ENCODE data around the gene ESYT1.
"Not testable (repeated sequence)": the region's sequence is repeated elsewhere in the genome, so short reads cannot be mapped to it uniquely, and the experiment has no call there.

ESYT1 gene

DNA sequence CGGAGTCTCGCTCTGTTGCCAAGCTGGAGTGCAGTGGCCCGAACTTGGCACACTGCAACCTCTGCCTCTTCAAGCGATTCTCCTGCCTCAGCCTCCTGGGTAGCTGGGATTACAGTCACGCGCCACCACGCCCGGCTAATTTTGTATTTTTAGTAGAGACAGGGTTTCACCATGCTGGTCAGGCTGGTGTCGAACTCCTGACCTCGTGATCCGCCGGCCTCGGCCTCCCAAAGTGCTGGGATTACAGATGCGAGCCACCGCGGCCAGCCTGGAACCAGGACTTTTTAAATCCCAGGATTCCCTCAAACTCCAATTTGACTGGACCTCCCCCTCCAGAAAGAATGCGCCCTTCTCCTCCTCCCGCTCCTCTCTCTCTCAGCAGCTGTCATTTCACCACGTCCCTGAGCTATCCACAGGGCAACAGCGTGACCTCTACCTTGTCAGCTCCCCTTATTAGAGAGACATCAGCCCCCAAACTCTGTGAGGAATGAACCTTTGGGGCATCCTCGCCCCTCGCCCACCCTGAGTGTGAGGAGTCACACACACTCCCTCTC, 2.0 kb downstream of the ESYT1 start:
- FAIRE-seq: no peak

DNA sequence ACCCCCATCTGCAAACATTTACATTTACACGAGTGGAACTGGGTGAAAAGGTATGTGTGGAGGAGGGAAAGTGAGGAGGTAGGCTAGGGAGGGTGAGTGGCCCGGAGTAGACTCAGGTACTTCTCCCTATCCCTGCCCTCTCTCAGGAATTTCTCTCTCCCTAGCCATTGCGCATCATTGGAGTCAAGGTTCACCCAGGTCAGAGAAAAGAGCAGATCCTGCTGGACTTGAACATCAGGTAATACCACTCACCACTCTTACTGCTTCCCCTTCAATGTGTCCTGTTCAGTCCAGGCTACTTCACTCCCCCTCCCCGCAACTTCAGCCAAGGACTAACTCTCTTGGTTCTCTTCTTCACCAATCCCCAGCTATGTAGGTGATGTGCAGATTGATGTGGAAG, 2.8 kb downstream of the ESYT1 start:
- FAIRE-seq: no peak

DNA sequence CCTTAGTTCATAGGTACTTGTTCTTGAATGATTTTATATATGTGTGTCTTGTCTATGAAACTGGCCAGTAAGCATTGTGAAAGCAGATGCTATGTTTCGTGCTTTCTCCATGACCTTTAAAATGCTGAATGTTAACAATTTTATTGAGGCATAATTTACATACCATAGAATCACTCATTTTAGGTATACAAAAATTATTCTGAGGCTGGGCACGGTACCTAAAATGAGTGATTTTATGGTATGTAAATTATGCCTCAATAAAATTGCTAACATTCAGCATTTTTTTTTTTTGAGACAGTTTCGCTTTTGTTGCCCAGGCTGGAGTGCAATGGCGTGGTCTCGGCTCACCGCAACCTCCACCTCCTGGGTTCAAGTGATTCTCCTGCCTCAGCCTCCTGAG, 6.8 kb downstream of the ESYT1 start:
- FAIRE-seq: no peak

DNA sequence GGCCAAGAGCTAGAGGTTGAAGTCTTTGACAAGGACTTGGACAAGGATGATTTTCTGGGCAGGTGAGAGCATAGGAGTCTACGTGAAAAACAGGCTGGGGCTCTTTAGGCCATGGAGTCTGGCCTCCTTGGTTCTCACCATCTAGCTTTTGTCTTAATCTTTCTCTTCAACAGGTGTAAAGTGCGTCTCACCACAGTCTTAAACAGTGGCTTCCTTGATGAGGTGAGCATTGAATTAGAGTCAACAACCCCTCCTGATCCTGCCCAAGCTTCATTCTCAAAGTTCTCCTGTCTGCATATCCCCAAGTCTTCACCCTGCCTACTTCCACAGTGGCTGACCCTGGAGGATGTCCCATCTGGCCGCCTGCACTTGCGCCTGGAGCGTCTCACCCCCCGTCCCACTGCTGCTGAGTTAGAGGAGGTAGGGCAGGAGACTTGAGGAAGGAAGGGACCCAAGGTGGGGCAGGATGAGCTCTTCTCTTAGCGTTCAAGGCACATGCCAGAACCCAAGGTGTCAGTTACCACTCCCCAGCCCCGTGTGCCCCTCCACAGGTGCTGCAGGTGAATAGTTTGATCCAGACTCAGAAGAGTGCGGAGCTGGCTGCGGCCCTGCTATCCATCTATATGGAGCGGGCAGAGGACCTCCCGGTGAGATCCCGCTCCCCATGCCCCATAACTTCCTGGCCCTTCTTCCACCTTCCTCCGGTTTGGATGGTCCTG, 9.9 kb downstream of the ESYT1 start:
- FAIRE-seq: no peak

DNA sequence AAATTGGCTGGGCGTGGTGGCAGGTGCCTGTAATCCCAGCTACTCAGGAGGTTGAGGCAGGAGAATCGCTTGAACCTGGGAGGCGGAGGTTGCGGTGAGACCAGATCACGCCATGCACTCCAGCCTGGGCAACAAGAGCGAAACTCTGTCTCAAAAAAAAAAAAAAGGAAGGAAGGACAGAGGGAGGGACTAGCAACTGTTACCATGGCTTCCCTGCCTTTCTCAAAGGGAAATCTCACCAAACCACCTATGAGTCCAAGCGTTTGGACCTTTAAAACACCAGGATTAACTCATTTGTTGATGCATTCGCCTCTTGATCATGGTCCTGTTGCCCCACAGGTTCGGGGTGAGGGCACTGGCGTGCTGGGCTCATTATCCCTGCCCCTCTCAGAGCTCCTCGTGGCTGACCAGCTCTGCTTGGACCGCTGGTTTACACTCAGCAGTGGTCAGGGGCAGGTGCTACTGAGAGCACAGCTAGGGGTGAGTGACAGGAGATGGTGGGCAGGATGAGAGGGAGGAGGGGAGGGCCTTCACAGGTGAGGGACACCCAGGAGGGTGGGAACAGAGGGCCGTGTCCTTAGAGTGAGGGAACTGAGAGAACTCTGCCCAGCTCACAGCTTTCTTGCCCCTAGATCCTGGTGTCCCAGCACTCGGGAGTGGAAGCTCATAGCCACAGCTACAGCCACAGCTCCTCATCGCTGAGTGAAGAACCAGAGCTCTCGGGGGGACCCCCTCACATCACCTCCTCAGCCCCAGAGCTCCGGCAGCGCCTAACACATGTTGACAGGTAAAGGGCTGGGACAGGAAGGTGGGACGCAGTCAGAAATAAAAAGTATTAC, 14.1 kb downstream of the ESYT1 start:
- no peak for FAIRE-seq

DNA sequence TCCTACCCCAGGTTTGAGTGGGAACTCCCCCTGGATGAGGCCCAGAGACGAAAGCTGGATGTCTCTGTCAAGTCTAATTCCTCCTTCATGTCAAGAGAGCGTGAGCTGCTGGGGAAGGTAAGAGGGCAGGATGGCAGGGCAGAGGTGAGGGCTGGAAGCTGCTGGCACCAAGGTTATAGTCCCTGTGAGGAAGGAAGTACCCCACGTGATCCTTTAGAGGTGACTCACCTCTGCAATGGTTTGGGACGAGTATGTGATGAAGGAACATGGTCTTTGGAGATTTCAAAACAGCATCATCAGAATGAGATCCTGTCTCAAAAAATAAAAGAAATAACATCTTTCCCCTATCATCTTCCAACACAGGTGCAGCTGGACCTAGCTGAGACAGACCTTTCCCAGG, 15.2 kb downstream of the ESYT1 start:
- FAIRE-seq: no peak

DNA sequence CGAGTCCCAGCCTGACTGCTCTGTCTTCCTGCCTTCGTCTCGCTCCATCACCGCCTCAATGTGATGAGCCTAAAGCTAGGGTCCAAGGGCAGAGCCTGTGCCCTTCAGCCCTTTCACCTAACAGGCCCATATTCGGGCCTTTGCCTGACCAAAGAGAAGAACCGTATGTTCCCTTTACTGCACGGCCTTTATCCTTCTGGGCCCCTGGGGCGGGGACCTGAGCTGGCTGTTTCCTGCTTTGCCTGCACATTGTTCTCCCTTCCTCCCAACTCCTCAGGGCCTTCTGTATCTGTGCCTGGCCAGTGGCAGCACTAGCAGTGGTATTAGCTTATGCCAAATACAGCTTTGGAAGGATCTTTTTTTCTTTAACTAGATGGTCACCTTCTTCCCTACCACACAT, 15.8 kb downstream of the ESYT1 start:
- no peak for FAIRE-seq

DNA sequence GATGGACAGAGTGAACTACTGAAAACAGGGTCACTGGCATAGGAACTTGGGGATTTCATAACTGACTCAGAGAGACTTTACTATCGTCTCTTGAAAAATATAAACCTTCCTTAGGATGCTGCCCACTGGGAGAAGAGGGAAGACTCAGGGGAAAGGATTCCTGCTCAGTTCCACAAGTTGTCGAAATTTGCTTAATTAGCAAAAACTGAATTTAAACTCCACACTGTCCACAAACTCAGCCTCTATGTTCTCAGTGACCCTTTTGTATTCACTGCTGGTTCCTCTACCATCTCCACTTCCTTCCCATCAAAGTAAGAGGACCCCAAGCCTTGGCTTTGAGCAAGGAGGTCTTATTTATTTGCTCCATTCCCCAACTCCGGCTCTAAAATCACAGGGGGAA, 17.1 kb downstream of the ESYT1 start:
- FAIRE-seq: no peak

DNA sequence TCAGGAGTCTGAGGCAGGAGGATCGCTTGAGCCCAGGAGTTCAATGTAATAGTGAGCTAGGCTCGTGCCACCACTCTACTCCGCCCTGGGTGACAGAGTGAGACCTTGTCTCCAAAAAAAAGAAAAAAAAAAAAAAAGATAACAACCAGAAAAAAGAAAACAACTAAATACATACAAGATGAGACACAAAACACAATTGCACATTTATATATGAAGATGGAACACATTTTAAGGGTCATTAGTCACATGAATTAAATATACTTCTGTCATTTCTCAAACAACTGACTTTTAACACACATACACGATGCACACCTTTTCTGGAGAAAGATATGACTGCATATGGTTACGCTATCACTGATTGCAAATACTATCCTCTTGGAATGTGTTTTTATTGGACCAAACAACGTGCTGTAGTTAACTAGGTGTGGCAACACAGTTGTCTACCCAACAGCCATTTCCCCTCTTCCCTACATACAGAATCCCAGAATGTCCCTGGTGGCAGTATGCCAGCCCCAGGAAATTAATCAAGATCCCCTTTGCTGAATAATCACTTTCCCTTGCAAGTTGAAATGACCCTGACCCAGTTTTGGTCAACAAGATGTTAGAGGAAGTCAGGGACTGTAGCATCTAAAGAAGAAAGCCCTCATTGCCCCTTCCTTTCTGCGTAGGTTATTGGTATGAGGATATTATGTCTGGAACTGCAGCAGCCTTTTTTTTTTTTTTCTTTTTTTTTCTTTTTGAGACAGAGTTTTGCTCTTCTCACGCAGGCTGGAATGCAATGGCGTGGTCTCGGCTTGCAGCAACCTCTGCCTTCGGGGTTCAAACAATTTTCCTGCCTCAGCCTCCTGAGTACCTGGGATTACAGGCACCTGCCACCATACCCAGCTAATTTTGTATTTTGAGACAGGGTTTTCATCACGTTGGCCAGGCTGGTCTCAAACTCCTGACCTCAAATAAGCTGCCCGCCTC, 18.7 kb downstream of the ESYT1 start:
- FAIRE-seq: peak; percentile 70

DNA sequence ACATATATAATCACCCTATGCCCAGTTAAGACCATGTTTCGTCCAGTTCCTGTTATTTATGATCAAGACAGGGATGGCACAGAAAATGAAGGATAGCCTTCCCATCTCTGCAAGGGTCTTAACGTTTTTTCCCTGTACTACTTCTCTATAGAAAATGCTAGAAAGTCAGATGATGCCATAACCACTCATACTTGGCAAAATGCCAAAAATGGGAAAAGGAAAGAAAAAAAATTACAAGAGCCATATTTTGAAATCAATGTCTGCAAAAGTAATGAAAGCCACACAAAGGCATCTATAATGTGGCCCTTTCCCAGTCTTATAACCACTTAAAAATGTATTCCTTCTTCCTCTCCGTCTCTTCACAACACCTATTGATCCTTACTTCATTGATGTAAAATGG, 22.5 kb downstream of the ESYT1 start:
- no peak for FAIRE-seq

DNA sequence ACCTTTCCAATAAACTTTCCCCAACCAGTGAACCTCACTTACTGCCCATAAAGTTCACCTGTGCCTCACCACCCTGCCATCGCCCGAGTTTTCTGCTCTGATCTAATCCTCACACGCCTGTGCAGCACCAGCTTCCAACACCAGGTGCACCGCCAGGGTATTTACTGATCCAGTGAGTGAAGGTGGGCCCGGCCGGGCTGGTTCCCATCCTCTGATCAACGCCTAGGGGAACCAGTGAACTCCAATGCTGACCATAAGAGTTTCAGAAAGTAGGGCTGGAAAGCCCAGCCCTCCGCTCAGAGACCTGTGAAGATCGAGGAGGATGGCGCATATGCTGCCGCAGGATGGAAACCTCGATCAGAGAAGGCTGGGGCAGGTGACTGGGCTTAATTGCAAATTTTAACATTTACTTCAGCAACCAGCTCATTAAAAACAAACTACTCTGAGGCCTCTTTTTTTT, 23.6 kb downstream of the ESYT1 start:
- no peak for FAIRE-seq

DNA sequence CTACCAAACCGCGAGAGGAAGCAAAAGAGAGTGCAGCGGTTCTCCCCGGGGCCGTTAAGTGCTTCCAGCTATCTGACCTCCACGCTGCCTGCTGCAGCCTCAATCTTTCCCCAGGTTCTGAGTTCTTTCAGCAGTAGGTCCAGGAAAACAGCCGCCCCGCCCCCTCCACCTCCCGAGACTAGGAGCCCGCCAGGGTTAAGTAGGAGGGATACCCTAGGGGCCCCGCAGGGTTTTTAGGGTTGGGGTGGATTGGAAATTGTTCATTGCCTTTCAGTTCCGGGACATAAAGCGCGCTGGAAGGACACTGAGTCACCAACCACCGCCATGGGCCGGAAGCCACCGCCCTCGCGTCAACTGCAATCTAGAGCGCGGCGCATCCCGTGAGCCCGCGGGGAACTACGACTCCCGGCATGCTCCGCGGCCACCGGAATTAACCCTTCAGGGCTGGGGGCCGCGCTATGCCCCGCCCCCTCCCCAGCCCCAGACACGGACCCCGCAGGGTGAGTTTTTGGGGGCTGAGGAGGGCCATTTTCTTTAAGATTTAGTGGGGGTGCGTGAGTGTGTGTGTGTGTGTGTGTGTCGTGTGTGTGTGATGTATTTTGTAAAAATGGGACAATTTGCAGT, 24.2 kb downstream of the ESYT1 start, which contains the start of gene MYL6B:
MYL6B (plus strand) TSS at position 456 of the 624 bp plus-strand sequence. CDS start 1,332 bp downstream, outside the sequence.
- FAIRE-seq: no peak

DNA sequence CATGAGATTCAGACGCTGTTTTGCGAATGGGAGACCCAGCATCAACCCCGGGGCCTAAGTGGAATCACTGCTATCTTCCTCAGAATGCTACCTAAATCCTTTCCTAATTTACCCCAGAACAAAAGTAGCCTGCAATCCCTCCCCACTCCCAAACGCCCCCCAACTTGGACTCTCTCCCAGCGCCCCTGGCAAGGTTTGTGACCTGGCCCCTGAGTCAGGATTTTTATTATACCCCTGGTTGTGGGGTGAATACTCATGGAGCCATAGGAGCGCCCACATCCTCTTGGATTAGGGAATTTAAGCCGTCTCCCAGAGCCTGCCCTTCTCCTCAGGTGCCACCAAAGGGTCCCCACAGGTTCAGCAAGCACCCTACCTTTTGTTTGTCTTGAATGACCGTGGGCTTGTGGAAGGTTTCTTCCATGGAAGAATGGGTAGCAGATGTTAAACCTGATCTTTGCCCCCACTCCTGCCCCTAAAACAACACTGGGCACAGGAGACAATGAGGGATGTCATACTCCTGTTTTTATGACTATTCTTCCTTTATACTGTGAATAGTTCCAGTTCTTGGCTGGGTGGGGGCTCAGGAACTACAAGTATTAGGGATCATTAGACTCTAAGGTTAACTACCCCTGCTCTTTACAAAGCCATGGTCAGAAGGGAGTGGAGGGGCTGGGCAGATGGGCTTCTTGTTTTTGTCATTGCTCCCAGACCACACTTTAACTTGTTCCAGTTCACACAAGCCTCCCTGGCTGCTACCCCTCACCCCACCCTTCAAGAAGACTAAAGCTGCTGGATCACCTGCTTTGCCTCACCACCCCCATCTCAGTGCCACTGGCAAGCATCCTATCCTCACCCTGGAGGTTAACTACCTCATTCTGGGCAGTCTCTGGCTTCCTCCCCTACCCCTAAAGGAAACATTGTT, 24.9 kb downstream of the ESYT1 start:
- no peak for FAIRE-seq

DNA sequence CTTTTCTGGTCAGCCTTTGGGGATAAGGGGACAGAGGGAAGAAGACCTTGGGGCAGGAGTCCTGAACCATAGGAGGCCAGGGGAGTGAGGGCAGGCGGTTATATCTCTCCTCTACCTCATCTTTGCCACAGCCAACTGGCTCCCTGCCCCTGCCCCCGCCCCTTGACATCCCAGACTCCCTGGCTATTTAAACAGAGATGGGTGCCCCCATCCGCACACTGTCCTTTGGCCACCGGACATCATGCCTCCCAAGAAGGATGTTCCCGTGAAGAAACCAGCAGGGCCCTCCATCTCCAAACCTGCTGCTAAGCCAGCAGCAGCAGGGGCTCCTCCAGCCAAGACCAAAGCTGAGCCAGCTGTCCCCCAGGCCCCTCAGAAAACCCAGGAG, 25.6 kb downstream of the ESYT1 start:
- FAIRE-seq: no peak

DNA sequence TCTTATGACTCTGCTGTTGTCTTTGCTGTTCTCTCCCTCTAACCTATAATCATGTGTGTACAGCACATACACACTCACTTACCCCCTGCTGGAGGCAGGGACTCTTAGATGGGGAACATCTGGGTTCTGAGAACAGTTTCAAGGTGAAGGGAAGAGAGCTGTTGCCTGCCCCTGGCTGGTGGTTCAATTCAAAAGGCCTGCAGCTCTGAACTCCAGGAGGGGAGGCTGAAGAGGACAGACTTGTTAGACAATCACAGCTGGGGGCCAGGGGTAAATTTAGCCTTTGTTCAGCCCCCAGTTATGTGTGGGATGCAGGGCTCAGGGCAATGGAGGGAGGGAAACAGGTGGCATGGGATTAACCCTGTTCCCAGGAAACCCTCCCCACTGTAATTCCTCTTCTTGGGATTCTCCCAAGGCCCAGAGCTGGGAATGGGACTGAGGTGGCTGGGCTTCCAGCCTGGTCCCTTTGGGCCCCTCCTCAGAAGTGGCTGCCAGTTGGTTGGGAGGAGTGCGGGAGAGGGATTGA, 26.2 kb downstream of the ESYT1 start:
- no peak for FAIRE-seq

DNA sequence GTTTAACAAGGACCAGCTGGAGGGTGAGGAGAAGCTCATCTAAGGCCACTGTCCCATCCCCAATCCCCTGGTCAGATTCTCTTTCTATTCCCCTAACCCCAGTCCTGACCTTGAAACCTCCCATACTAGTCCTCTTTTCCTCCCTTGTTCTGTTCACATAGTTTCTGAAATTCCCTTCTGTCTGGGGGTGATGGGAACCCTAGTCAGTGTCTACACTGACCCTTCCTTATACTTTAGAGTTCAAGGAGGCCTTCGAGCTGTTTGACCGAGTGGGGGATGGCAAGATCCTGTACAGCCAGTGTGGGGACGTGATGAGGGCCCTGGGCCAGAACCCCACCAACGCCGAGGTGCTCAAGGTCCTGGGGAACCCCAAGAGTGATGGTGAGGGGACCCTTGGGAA, 26.8 kb downstream of the ESYT1 start:
- FAIRE-seq: no peak

DNA sequence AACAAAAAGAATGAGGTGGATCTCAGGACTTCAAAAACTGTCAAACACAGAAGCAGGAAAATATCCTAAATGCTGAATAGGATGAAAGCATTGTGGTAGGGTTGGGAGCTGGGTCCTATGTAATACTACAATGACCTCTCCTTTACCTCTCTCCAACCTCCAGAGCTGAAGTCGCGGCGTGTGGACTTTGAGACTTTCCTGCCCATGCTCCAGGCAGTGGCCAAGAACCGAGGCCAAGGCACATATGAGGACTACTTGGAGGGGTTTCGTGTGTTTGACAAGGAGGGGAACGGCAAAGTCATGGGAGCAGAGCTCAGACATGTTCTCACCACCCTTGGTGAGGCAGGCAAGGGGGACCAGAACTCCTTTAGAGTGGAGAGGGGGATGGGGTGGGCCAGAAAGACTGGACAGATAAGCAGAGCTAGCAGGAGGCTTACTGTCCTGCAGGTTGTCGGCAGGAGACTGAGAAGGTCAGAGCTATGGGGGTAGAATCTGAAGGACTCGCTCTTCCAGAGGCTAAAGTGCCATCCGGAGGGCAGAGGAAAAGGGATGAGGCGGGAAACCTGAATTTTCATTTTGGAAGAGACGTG, 27.3 kb downstream of the ESYT1 start:
- FAIRE-seq: no peak

DNA sequence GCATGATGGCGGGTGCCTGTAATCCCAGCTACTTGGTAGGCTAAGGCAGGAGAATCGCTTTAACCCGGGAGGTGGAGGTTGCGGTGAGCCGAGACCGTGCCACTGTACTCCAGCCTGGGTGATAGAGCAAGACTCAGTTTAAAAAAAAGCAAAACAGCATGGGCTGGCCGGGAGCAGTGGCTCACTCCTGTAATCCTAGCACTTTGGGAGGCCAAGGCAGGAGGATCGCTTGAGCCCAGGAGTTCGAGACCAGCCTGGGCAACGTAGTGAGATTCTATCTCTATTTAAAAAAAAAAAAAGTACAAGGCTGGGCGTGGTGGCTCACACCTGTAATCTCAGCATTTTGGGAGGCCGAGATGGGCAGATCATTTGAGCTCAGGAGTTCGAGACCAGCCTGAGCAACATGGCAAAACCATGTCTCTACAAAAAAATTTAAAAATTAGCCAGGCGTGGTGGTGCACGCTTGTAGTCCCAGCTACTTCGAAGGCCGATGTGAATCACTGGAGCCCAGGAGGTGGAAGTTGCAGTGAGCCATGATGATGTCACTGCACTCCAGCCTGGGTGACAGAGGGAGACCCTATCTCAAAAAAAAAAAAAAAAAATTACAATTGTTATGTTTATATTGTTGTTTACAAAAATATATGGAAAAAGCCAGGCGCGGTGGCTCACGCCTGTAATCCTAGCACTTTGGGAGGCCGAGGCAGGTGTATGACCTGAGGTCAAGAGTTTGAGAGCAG, 28.6 kb downstream of the ESYT1 start:
- not testable (repeated sequence) for FAIRE-seq

DNA sequence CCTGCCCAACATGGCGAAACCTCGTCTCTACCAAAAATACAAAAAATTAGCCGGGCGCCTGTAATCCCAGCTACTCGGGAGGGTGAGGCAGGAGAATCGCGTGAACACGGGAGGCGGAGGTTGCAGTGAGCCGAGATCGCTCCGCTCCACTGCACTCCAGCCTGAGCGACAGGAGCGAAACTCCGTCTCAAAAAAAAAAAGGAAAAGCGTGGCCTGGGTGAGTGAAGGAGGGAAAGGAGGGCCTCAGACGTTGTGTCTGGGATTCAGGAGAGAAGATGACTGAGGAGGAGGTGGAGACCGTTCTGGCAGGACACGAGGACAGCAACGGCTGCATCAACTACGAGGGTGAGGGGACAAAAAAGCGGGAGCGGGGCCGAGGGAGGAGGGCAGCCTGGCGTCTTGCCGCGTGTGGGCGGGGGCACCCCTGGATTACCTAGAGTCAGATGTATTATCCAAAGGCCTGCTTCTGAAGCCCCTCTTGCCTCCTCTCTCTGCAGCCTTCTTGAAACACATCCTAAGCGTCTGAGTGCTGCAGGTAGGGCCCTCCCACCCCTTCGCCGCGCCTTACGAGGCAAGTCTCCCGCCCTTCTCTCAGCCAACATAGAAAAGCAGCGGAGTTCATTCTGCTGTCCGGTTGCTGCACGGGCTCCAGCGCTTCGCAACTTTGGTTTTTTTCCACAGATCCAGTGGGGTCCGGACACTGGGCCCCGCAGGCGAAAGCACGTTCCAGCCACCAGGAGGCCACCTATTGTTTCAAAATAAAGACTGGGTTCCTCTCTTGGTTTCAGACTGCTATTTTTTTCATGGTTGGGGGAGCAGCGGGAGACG, 29.3 kb downstream of the ESYT1 start:
- no peak for FAIRE-seq
